ENCODE results near the gene SPAG9. TPM values are rescaled to one million over a fixed set of nuclear protein-coding genes. Genes with fewer than 3 reads are reported as not detected.

SPAG9 gene
- total RNA-seq, 1 experiment from 2014 or later: 144 TPM

- no peaks in the 10 kb centered on the region for H3K9me3 ChIP-seq (ENCODE audit: control insufficient read depth, insufficient read depth, low read depth, low read length)
- no peaks in the 10 kb centered on the region for H3K4me1 ChIP-seq (ENCODE audit: control insufficient read depth, insufficient read depth, low read length)
- in situ Hi-C loops (cut with HindIII; ENCODE audit: low pct_unique_long_range_greater_than_20kb, low sequenced_read_pairs) (loop anchor here (5.0 kb wide), 1 partner anchor 62 kb away; no protein-coding TSS in a partner anchor), intact Hi-C loops (cut with micrococcal nuclease; ENCODE audit: unreplicated experiment) (no loop called here)
- peaks cover 36% of the 10 kb centered on the region for H3K36me3 ChIP-seq (ENCODE audit: control insufficient read depth, insufficient read depth, low read length)
- ChIA-PET POLR2A (interaction anchor here (0.6 kb wide), 1 partner anchor 29 kb away, joined by 9 read pairs; no protein-coding TSS in a partner anchor), CTCF (interaction anchor here (0.7 kb wide), 1 partner anchor 121 kb away, joined by 4 read pairs; no protein-coding TSS in a partner anchor)
- no peak for ATAC-seq
- no peak overlapping the region for H3K27ac ChIP-seq (ENCODE audit: low read length)
- H3K27me3 ChIP-seq (ENCODE audit: control insufficient read depth, insufficient read depth, low read length): no peaks in the 10 kb centered on the region
- TF ChIP-seq TCF7L2 (IDR thresholded peaks at IDR 0.05; ENCODE audit: low read depth, low read length) (no peak), POLR2AphosphoS5 (IDR thresholded peaks at IDR 0.05; ENCODE audit: low read depth, low read length) (no peak), SIN3A (IDR thresholded peaks at IDR 0.05; ENCODE audit: borderline replicate concordance, insufficient read depth, low read depth, low read length) (no peak), CTCF (IDR thresholded peaks at IDR 0.05) (no peak)
- TF ChIP-seq, protein P1, sequence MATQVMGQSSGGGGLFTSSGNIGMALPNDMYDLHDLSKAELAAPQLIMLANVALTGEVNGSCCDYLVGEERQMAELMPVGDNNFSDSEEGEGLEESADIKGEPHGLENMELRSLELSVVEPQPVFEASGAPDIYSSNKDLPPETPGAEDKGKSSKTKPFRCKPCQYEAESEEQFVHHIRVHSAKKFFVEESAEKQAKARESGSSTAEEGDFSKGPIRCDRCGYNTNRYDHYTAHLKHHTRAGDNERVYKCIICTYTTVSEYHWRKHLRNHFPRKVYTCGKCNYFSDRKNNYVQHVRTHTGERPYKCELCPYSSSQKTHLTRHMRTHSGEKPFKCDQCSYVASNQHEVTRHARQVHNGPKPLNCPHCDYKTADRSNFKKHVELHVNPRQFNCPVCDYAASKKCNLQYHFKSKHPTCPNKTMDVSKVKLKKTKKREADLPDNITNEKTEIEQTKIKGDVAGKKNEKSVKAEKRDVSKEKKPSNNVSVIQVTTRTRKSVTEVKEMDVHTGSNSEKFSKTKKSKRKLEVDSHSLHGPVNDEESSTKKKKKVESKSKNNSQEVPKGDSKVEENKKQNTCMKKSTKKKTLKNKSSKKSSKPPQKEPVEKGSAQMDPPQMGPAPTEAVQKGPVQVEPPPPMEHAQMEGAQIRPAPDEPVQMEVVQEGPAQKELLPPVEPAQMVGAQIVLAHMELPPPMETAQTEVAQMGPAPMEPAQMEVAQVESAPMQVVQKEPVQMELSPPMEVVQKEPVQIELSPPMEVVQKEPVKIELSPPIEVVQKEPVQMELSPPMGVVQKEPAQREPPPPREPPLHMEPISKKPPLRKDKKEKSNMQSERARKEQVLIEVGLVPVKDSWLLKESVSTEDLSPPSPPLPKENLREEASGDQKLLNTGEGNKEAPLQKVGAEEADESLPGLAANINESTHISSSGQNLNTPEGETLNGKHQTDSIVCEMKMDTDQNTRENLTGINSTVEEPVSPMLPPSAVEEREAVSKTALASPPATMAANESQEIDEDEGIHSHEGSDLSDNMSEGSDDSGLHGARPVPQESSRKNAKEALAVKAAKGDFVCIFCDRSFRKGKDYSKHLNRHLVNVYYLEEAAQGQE (IDR thresholded peaks at IDR 0.05; ENCODE audit: insufficient read depth in 1 of 2, low read depth in 2 of 2, low read length in 1 of 2): no peak
- no TSS peak for BruUV-seq (replicated peaks)
- no peak for DNase-seq (ENCODE audit: low read depth, low spot score)
- H3K4me3 ChIP-seq (ENCODE audit: low read depth in 2 of 2, low read length in 2 of 2): no peak overlapping the region
Measured at GRCh38 chr17:51010173-51010675, 110.4 kb downstream of the SPAG9 start.

- Histone ChIP-seq H3K36me3 (ENCODE audit: control insufficient read depth, insufficient read depth, low read length) (peaks cover 42% of the 10 kb centered on the region), H3K27me3 (ENCODE audit: control insufficient read depth, insufficient read depth, low read length) (no peaks in the 10 kb centered on the region), H3K9me3 (ENCODE audit: control insufficient read depth, insufficient read depth, low read depth, low read length) (no peaks in the 10 kb centered on the region), H3K4me3 (ENCODE audit: low read depth in 2 of 2, low read length in 2 of 2) (no peak overlapping the region), H3K27ac (ENCODE audit: low read length) (no peak overlapping the region), H3K4me1 (ENCODE audit: control insufficient read depth, insufficient read depth, low read length) (no peaks in the 10 kb centered on the region)
- TF ChIP-seq TCF7L2 (IDR thresholded peaks at IDR 0.05; ENCODE audit: low read depth, low read length) (no peak), SIN3A (IDR thresholded peaks at IDR 0.05; ENCODE audit: borderline replicate concordance, insufficient read depth, low read depth, low read length) (no peak), CTCF (IDR thresholded peaks at IDR 0.05) (no peak)
- TF ChIP-seq, protein P1 (IDR thresholded peaks at IDR 0.05; ENCODE audit: insufficient read depth in 1 of 2, low read depth in 2 of 2, low read length in 1 of 2): no peak
- ChIA-PET CTCF (no interaction called here), POLR2A (interaction anchor here (0.6 kb wide), 1 partner anchor 41 kb away, joined by 3 read pairs; no protein-coding TSS in a partner anchor)
- BruUV-seq (replicated peaks): no TSS peak
- no peak for DNase-seq (ENCODE audit: low read depth, low spot score)
- intact Hi-C loops (cut with micrococcal nuclease; ENCODE audit: unreplicated experiment): no loop called here
- ATAC-seq: no peak
- in situ Hi-C loops (cut with HindIII; ENCODE audit: low pct_unique_long_range_greater_than_20kb, low sequenced_read_pairs): no loop called here
Measured at GRCh38 chr17:51006601-51007000, 114.1 kb downstream of the SPAG9 start.

All from Panc1 (cell line).